NCI-H1092 (cell line): ENCODE data around the gene SMIM17.

Experiments
- DNase-seq: peaks from one replicate; lab custom pipeline; 2025; lab: John Stamatoyannopoulos, UW

Gene SMIM17

GRCh38 chr19:56642711-56643459 lies at the start of gene SMIM17:
SMIM17 (plus strand) TSS chr19:56643159; CDS start chr19:56645668, 2,509 bp downstream.
- DNase-seq = no peak

- no peak for DNase-seq
Observed at GRCh38 chr19:56594446-56594782, 48.5 kb upstream of the SMIM17 start.

GRCh38 chr19:56594783-56595547 lies 48.0 kb upstream of the SMIM17 start, which contains the start of gene ZNF71:
ZNF71 (plus strand) TSS chr19:56595302; CDS start chr19:56601559, 6,257 bp downstream.
- peak; percentile 71 for DNase-seq

GRCh38 chr19:56595548-56595899 lies 47.4 kb upstream of the SMIM17 start:
- DNase-seq = no peak

GRCh38 chr19:56596676-56597075 lies 46.3 kb upstream of the SMIM17 start:
- no peak for DNase-seq

- DNase-seq = no peak
Observed at GRCh38 chr19:56597696-56598095, 45.3 kb upstream of the SMIM17 start.

GRCh38 chr19:56601375-56601774 lies 41.6 kb upstream of the SMIM17 start:
- no peak for DNase-seq

- DNase-seq = no peak
Observed at GRCh38 chr19:56603829-56604228, 39.1 kb upstream of the SMIM17 start.

GRCh38 chr19:56608274-56608964 lies 34.5 kb upstream of the SMIM17 start:
- no peak for DNase-seq

- no peak for DNase-seq
Observed at GRCh38 chr19:56611288-56611687, 31.7 kb upstream of the SMIM17 start.

GRCh38 chr19:56612737-56613136 lies 30.2 kb upstream of the SMIM17 start:
- DNase-seq = no peak

- DNase-seq = no peak
Observed at GRCh38 chr19:56613639-56614038, 29.3 kb upstream of the SMIM17 start.

- DNase-seq = no peak
Observed at GRCh38 chr19:56617531-56617930, 25.4 kb upstream of the SMIM17 start.

- no peak for DNase-seq
Observed at GRCh38 chr19:56619121-56619520, 23.8 kb upstream of the SMIM17 start.

- DNase-seq = no peak
Observed at GRCh38 chr19:56622374-56622773, 20.6 kb upstream of the SMIM17 start.

GRCh38 chr19:56623006-56623405 lies 20.0 kb upstream of the SMIM17 start:
- no peak for DNase-seq

- no peak for DNase-seq
Observed at GRCh38 chr19:56625708-56626107, 17.3 kb upstream of the SMIM17 start.

- DNase-seq = no peak
Observed at GRCh38 chr19:56633021-56633420, 9.9 kb upstream of the SMIM17 start.

- no peak for DNase-seq
Observed at GRCh38 chr19:56637976-56638555, 4.9 kb upstream of the SMIM17 start.

GRCh38 chr19:56639217-56639616 lies 3.7 kb upstream of the SMIM17 start:
- no peak for DNase-seq

GRCh38 chr19:56643460-56643955 lies 549 bp downstream of the SMIM17 start:
- DNase-seq = no peak

GRCh38 chr19:56654151-56654550 lies 11.2 kb downstream of the SMIM17 start:
- DNase-seq = no peak
